Ovary (tissue), 3 donors: ENCODE data around the gene CHD9.

Source experiments
- EP300 ChIP-seq: sonication (generic); formaldehyde crosslinking; IDR thresholded peaks from one replicate; pipeline ENCODE4 v1.6.1; 2017; ENCODE audit warnings: antibody characterized with exemption
- TF ChIP-seq, protein P1 (sequence below), 3 donors: fragments of 450-650 bp in 2 of 3; fragments of 200-600 bp in 1 of 3; IDR thresholded peaks; one replicate each; pipeline versions ENCODE4 v1.5.1 to v1.8.0; 2016 to 2022; ENCODE audit warnings: antibody characterized with exemption in 3 of 3, mild to moderate bottlenecking in 1 of 3
- donor health status: DM: no; HTN: no; CAD: no.

DNA sequence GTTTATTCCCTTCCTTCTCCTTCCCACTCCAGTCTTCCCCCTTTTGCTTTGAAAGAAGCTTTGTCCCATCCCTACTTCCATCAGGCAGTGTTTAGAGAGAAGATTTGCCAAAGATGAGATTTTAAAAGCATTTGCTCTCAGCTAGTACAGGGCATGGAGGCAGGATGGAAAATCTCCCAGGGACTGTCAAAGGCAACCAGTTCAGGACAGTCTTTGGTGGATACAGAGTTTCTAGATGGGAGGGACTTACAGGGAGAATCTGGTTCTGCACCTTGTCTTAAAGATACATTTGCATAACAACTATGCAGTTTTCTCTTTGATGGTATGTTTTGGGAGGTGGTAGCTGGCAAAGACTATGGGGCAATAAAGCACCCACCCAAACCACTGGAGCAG, 26.2 kb downstream of the CHD9 start:
- TF ChIP-seq, protein P1, sequence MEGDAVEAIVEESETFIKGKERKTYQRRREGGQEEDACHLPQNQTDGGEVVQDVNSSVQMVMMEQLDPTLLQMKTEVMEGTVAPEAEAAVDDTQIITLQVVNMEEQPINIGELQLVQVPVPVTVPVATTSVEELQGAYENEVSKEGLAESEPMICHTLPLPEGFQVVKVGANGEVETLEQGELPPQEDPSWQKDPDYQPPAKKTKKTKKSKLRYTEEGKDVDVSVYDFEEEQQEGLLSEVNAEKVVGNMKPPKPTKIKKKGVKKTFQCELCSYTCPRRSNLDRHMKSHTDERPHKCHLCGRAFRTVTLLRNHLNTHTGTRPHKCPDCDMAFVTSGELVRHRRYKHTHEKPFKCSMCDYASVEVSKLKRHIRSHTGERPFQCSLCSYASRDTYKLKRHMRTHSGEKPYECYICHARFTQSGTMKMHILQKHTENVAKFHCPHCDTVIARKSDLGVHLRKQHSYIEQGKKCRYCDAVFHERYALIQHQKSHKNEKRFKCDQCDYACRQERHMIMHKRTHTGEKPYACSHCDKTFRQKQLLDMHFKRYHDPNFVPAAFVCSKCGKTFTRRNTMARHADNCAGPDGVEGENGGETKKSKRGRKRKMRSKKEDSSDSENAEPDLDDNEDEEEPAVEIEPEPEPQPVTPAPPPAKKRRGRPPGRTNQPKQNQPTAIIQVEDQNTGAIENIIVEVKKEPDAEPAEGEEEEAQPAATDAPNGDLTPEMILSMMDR (IDR thresholded peaks at IDR 0.05): no peak
- no peak for TF ChIP-seq EP300
